Muscle layer of duodenum (tissue), 2 donors: ENCODE data around the gene KCNIP1.

Experiments
- H3K27ac ChIP-seq: one replicate; pipeline ENCODE4 v1.7.0; 2013; ENCODE audit warnings: mild to moderate bottlenecking, low read length
- H3K27me3 ChIP-seq: one replicate; pipeline ENCODE4 v1.7.0; 2013; ENCODE audit warnings: low read depth, mild to moderate bottlenecking, control low read depth, low read length
- H3K36me3 ChIP-seq, 2 donors: one replicate each; pipeline ENCODE4 v1.7.0; 2013; ENCODE audit warnings: low read length in 2 of 2, control low read depth in 1 of 2, mild to moderate bottlenecking in 1 of 2; ENCODE audit not compliant: insufficient read depth in 2 of 2, control insufficient read depth in 1 of 2
- H3K4me1 ChIP-seq, 2 donors: one replicate each; pipeline ENCODE4 v1.7.0; 2013; ENCODE audit warnings: low read length in 2 of 2, mild to moderate bottlenecking in 2 of 2, control low read depth in 1 of 2, moderate library complexity in 1 of 2; ENCODE audit not compliant: insufficient read depth in 2 of 2, control insufficient read depth in 1 of 2
- H3K4me3 ChIP-seq, 2 donors: one replicate each; pipeline ENCODE4 v1.7.0; 2013; ENCODE audit warnings: low read length in 2 of 2, low read depth in 1 of 2, mild to moderate bottlenecking in 1 of 2
- H3K9me3 ChIP-seq, 2 donors: one replicate each; pipeline ENCODE4 v1.7.0; 2013; ENCODE audit warnings: low read length in 2 of 2, control low read depth in 1 of 2, mild to moderate bottlenecking in 1 of 2; ENCODE audit not compliant: control insufficient read depth in 1 of 2
- donor health status: healthy.

KCNIP1 gene

GRCh38 chr5:170783498-170784247 is 279.9 kb downstream of the KCNIP1 start, which contains the start of gene GABRP:
Gene GABRP, plus strand, starts transcription at chr5:170783725. Its CDS starts 4,891 bp downstream, at chr5:170788616.
- no peaks in the 10 kb centered on the region for H3K27me3 ChIP-seq
- H3K4me1 ChIP-seq, result no peaks in the 10 kb centered on the region
- H3K27ac ChIP-seq, result no peak within 1 kb of the TSS
- H3K36me3 ChIP-seq, result no peaks in the 10 kb centered on the region
- no peak within 1 kb of the TSS for H3K4me3 ChIP-seq
- no peaks in the 10 kb centered on the region for H3K9me3 ChIP-seq

- Histone ChIP-seq H3K27ac (no peak overlapping the region), H3K27me3 (no peaks in the 10 kb centered on the region)
Observed at GRCh38 chr5:170785416-170785815, 281.6 kb downstream of the KCNIP1 start.

More at GRCh38 chr5:170785416-170785815, 281.6 kb downstream of the KCNIP1 start:
- Histone ChIP-seq H3K4me3 (no peak overlapping the region), H3K9me3 (no peaks in the 10 kb centered on the region), H3K4me1 (no peaks in the 10 kb centered on the region), H3K36me3 (no peaks in the 10 kb centered on the region)
